ENCODE data around the gene SPRYD7.

Gene SPRYD7

DNA sequence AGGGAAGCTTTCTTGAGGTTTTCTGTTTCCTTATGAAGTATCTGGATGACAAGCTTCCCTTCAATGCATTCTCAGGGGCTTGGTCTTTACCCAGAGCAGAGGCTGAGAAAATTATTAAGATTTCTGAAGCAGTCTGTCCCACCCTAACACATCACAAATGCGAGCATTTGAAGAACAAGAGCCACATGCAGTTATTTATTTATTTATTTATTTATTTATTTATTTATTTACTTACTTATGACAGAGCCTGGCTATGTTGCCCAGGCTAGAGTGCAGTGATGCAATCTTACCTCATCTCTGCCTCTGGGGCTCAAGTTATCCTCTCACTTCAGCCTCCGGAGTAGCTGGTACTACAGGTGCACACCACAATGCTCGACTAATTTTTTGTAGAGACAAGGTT is 38.4 kb downstream of the SPRYD7 start:
- Histone ChIP-seq H3K9ac (no peak overlapping the region), H3K4me1 (ENCODE audit: low read depth, poor library complexity, severe bottlenecking) (no peaks in the 10 kb centered on the region), H3K27ac (no peak overlapping the region), H3K4me3 (IDR thresholded peaks at IDR 0.05; ENCODE audit: insufficient read depth, low read depth, low read length) (no peak overlapping the region), H3K4me2 (no peak overlapping the region), H3K79me2 (ENCODE audit: insufficient read depth, low read depth) (no peaks in the 10 kb centered on the region), H3K27me3 (ENCODE audit: insufficient read depth, low read depth) (no peaks in the 10 kb centered on the region), H4K20me1 (ENCODE audit: insufficient read depth) (no peaks in the 10 kb centered on the region), H2AFZ (ENCODE audit: low read depth) (no peak overlapping the region), H3K36me3 (ENCODE audit: insufficient read depth) (no peaks in the 10 kb centered on the region)
- TF ChIP-seq, protein P1, sequence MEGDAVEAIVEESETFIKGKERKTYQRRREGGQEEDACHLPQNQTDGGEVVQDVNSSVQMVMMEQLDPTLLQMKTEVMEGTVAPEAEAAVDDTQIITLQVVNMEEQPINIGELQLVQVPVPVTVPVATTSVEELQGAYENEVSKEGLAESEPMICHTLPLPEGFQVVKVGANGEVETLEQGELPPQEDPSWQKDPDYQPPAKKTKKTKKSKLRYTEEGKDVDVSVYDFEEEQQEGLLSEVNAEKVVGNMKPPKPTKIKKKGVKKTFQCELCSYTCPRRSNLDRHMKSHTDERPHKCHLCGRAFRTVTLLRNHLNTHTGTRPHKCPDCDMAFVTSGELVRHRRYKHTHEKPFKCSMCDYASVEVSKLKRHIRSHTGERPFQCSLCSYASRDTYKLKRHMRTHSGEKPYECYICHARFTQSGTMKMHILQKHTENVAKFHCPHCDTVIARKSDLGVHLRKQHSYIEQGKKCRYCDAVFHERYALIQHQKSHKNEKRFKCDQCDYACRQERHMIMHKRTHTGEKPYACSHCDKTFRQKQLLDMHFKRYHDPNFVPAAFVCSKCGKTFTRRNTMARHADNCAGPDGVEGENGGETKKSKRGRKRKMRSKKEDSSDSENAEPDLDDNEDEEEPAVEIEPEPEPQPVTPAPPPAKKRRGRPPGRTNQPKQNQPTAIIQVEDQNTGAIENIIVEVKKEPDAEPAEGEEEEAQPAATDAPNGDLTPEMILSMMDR (conservative IDR thresholded peaks at IDR 0.05; ENCODE audit: low read depth, low read length) = no peak

DNA sequence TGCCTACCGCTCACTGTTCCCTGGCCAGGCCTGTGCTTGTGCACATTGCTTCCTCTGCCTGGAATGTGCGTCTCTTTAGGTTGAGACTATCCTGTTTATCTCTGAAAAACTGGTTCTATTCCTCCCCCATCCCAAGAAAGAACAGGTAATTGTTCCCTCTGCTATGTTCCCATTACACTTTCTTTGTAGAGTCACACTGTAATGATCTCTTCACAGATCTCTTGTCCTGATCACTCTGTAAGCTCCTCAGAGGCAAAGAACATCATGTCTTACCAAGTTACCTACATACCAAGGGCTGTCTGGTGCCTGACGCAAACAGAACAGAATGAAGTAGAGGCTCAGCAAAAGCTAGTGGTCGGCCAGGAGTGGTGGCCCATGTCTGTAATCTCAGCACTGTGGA is 40.3 kb downstream of the SPRYD7 start:
- H3K27me3 ChIP-seq (ENCODE audit: insufficient read depth, low read depth) = no peaks in the 10 kb centered on the region
- H2AFZ ChIP-seq (ENCODE audit: low read depth) = no peak overlapping the region
- TF ChIP-seq, protein P1 (conservative IDR thresholded peaks at IDR 0.05; ENCODE audit: low read depth, low read length) = no peak
- H3K9ac ChIP-seq = no peak overlapping the region
- H3K4me2 ChIP-seq = no peak overlapping the region
- no peaks in the 10 kb centered on the region for H3K4me1 ChIP-seq (ENCODE audit: low read depth, poor library complexity, severe bottlenecking)
- no peak overlapping the region for H3K27ac ChIP-seq
- H3K79me2 ChIP-seq (ENCODE audit: insufficient read depth, low read depth) = no peaks in the 10 kb centered on the region
- no peaks in the 10 kb centered on the region for H3K36me3 ChIP-seq (ENCODE audit: insufficient read depth)
- H4K20me1 ChIP-seq (ENCODE audit: insufficient read depth) = no peaks in the 10 kb centered on the region
- H3K4me3 ChIP-seq (IDR thresholded peaks at IDR 0.05; ENCODE audit: insufficient read depth, low read depth, low read length) = no peak overlapping the region

DNA sequence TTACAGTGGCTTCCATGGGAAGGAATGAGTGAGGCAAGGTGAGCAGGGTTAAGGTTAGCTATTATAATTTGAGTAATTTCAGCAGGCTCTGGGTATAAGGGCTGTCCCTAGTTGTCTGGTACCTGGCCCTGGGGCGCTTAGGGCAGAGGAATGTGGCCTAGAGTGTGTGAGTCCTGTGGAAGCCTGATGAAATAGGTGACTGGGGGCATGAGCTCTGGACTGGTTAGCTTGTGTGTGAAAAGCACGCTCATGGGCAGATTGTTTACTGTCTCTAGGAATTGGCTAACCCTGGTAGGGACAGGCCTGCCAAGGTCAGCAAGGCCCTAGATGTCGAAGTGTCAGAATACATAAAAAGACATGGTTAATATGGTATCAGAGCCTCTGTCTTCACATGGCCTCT is 42.5 kb downstream of the SPRYD7 start:
- TF ChIP-seq, protein P1 (conservative IDR thresholded peaks at IDR 0.05; ENCODE audit: low read depth, low read length) = no peak
- H3K4me3 ChIP-seq (IDR thresholded peaks at IDR 0.05; ENCODE audit: insufficient read depth, low read depth, low read length) = no peak overlapping the region
- no peaks in the 10 kb centered on the region for H3K27me3 ChIP-seq (ENCODE audit: insufficient read depth, low read depth)
- H3K4me1 ChIP-seq (ENCODE audit: low read depth, poor library complexity, severe bottlenecking) = no peaks in the 10 kb centered on the region
- H3K36me3 ChIP-seq (ENCODE audit: insufficient read depth) = no peaks in the 10 kb centered on the region
- H3K79me2 ChIP-seq (ENCODE audit: insufficient read depth, low read depth) = no peaks in the 10 kb centered on the region
- H2AFZ ChIP-seq (ENCODE audit: low read depth) = no peak overlapping the region
- H4K20me1 ChIP-seq (ENCODE audit: insufficient read depth) = no peaks in the 10 kb centered on the region
- H3K4me2 ChIP-seq = no peak overlapping the region
- H3K9ac ChIP-seq = no peak overlapping the region
- H3K27ac ChIP-seq = no peak overlapping the region

DNA sequence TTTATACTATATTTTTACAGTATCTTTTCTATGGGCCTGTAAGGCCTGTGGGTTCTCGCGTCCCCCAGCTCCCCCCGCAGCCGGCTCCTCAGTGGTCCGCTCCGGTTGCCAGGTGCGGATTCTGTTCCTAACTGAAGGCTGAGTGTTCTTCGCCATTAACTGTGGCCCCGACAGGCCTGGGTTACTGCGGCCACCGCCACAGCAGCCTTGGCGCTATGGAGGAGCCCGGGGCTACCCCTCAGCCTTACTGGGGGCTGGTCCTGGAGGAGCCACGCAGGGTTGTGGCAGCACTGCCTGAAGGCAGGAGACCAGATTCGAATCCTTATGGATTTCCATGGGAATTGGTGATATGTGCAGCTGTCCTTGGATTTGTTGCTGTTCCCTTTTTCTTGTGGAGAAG is 45.8 kb downstream of the SPRYD7 start:
- TF ChIP-seq, protein P1 (conservative IDR thresholded peaks at IDR 0.05; ENCODE audit: low read depth, low read length) = no peak
- H3K4me2 ChIP-seq = no peak overlapping the region
- H3K36me3 ChIP-seq (ENCODE audit: insufficient read depth) = no peaks in the 10 kb centered on the region
- H2AFZ ChIP-seq (ENCODE audit: low read depth) = no peak overlapping the region
- H3K27me3 ChIP-seq (ENCODE audit: insufficient read depth, low read depth) = no peaks in the 10 kb centered on the region
- no peaks in the 10 kb centered on the region for H3K79me2 ChIP-seq (ENCODE audit: insufficient read depth, low read depth)
- H4K20me1 ChIP-seq (ENCODE audit: insufficient read depth) = no peaks in the 10 kb centered on the region
- H3K27ac ChIP-seq = no peak overlapping the region
- H3K9ac ChIP-seq = no peak overlapping the region
- H3K4me1 ChIP-seq (ENCODE audit: low read depth, poor library complexity, severe bottlenecking) = no peaks in the 10 kb centered on the region
- no peak overlapping the region for H3K4me3 ChIP-seq (IDR thresholded peaks at IDR 0.05; ENCODE audit: insufficient read depth, low read depth, low read length)

DNA sequence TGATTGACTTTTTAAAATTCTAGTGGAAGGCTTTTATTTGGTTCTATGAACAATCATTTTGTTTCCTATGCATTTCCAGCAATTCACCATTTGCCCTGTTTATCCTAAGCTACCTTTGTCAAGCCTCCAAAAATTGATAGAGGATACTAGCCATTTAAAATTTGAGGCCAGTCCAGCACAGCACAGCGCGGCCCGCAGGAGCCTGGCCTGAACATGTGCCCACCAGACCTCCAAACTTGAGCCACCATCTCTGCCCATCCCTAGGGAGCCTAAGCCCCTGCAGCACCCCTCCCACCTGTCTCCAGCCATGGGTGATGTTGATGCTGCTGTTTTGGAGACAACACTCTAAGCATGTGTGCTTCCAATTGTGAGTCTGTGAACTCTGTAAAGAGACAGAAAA is 57.5 kb downstream of the SPRYD7 start:
- Histone ChIP-seq H3K4me1 (ENCODE audit: low read depth, poor library complexity, severe bottlenecking) (no peaks in the 10 kb centered on the region), H3K9ac (no peak overlapping the region), H3K4me3 (IDR thresholded peaks at IDR 0.05; ENCODE audit: insufficient read depth, low read depth, low read length) (no peak overlapping the region), H2AFZ (ENCODE audit: low read depth) (no peak overlapping the region), H3K27ac (no peak overlapping the region), H3K79me2 (ENCODE audit: insufficient read depth, low read depth) (no peaks in the 10 kb centered on the region), H4K20me1 (ENCODE audit: insufficient read depth) (no peaks in the 10 kb centered on the region), H3K4me2 (no peak overlapping the region), H3K27me3 (ENCODE audit: insufficient read depth, low read depth) (no peaks in the 10 kb centered on the region), H3K36me3 (ENCODE audit: insufficient read depth) (no peaks in the 10 kb centered on the region)
- TF ChIP-seq, protein P1 (conservative IDR thresholded peaks at IDR 0.05; ENCODE audit: low read depth, low read length) = no peak

Measured in KMS-11 (cell line).